ENCODE results near the gene NUP214. TPM values are rescaled to one million over a fixed set of nuclear protein-coding genes. Genes with fewer than 3 reads are reported as not detected.

NUP214 gene
- total and polyA plus RNA-seq, 2 of the 8 experiments (the other 6 are each of a cell fraction or from before 2014, with no cell fraction given) = 28.6 to 50.2 TPM

GRCh38 chr9:131252120-131252519, 126.7 kb downstream of the NUP214 start:
- FAIRE-seq = no peak
- no peak overlapping the region for H3K27ac ChIP-seq (ENCODE audit: low read depth, low read length)

More at GRCh38 chr9:131252120-131252519, 126.7 kb downstream of the NUP214 start:
- ChIA-PET POLR2A (ENCODE audit: partially characterized antibody) (interaction anchor here (0.8 kb wide), 1 partner anchor 36 kb away, joined by 3 read pairs; no protein-coding TSS in a partner anchor), CTCF (ENCODE audit: partially characterized antibody) (interaction anchor here (0.6 to 2.1 kb wide), 8 partner anchors 12 to 84 kb away, joined by 3 to 7 read pairs (median 4); no protein-coding TSS in a partner anchor)
- H4K5ac ChIP-seq (ENCODE audit: insufficient read length, low read depth, low read length) = no peak overlapping the region
- H2BK20ac ChIP-seq (ENCODE audit: low read length) = no peak overlapping the region
- H3K23me2 ChIP-seq (ENCODE audit: low read depth, low read length) = no peaks in the 10 kb centered on the region
- H3K4me1 ChIP-seq (replicated peaks in 1 of 4; ENCODE audit: control insufficient read depth in 3 of 4, insufficient read depth in 4 of 4, low read length in 3 of 4) = peaks cover 0 to 6% (median 1%) of the 10 kb centered on the region in 4 experiments; a peak in 1 of 7 replicates
- H2BK15ac ChIP-seq (ENCODE audit: low read length) = no peak overlapping the region
- H3K36me3 ChIP-seq (ENCODE audit: control insufficient read depth in 2 of 4, insufficient read depth in 4 of 4, low read length in 3 of 4) = no peaks in the 10 kb centered on the region
- no peak overlapping the region for H2AK5ac ChIP-seq (ENCODE audit: low read depth, low read length)
- H2AFZ ChIP-seq (ENCODE audit: low read length) = no peak overlapping the region
- WGBS, 2 experiments (ENCODE audit: extremely low coverage in 1 of 2, insufficient coverage in 1 of 2, insufficient read length in 1 of 2, insufficient replicate concordance in 2 of 2, low coverage in 1 of 2, low lambda C conversion rate in 2 of 2, missing lambda C conversion rate in 1 of 2) = 90% methylated on average over 22 of the region's 23 CpGs; no CpG with 5 or more reads in 1 of the 2 experiments
- H2BK120ac ChIP-seq (replicated peaks; ENCODE audit: low read depth, low read length) = no peak overlapping the region
- H3K9me3 ChIP-seq (ENCODE audit: insufficient read depth in 2 of 2, low read depth in 1 of 2, low read length in 1 of 2) = no peaks in the 10 kb centered on the region
- H4K91ac ChIP-seq (replicated peaks; ENCODE audit: insufficient read length, low read length) = peak overlapping the region; percentile 15
- no peaks in the 10 kb centered on the region for H4K20me1 ChIP-seq (replicated peaks in 1 of 2; ENCODE audit: control insufficient read depth in 1 of 2, insufficient read depth in 2 of 2, low read length in 2 of 2)
- H3K4me3 ChIP-seq (ENCODE audit: extremely low read depth in 1 of 4, insufficient read depth in 2 of 4, low read depth in 3 of 4, low read length in 4 of 4) = no peak overlapping the region
- H3K4me2 ChIP-seq (ENCODE audit: insufficient read depth in 1 of 2, low read depth in 2 of 2, low read length in 2 of 2) = no peak overlapping the region
- no peak overlapping the region for H2BK5ac ChIP-seq (ENCODE audit: low read depth, low read length)
- no peak overlapping the region for H3K4ac ChIP-seq (replicated peaks; ENCODE audit: insufficient read length, low read depth, low read length)
- H2BK12ac ChIP-seq (ENCODE audit: low read depth, low read length) = peak overlapping the region; percentile 50; the same call in 1 of the 2 replicates
- H3K27me3 ChIP-seq (replicated peaks in 1 of 4; ENCODE audit: control insufficient read depth in 3 of 4, extremely low read depth in 1 of 4, insufficient read depth in 3 of 4, low read length in 3 of 4) = no peaks in the 10 kb centered on the region
- DNase-seq (ENCODE audit: low read depth in 1 of 2, low spot score in 2 of 2) = no peak
- TF ChIP-seq EGR1 (IDR thresholded peaks at IDR 0.05; ENCODE audit: borderline replicate concordance, low read depth, low read length) = no peak
- TF ChIP-seq CHD1 (IDR thresholded peaks at IDR 0.05; ENCODE audit: low read depth, low read length) = no peak
- no peak for TF ChIP-seq ASH2L (IDR thresholded peaks at IDR 0.05; ENCODE audit: low read length)
- no peak for TF ChIP-seq ZNF274 (IDR thresholded peaks at IDR 0.05; ENCODE audit: borderline replicate concordance, extremely low read depth, low read length)
- H3K18ac ChIP-seq (ENCODE audit: extremely low read depth, low read length) = peak overlapping the region; percentile 7; the same call in 1 of the 2 replicates
- no peak overlapping the region for H3K23ac ChIP-seq (ENCODE audit: insufficient read length)
- no peak overlapping the region for H3K9ac ChIP-seq (replicated peaks in 1 of 4; ENCODE audit: extremely low read depth in 1 of 4, low read depth in 3 of 4, low read length in 3 of 4)
- H3K56ac ChIP-seq (replicated peaks; ENCODE audit: insufficient read length, low read depth, low read length) = no peak overlapping the region
- no peaks in the 10 kb centered on the region for H3K79me2 ChIP-seq (ENCODE audit: control insufficient read depth in 1 of 2, insufficient read depth in 2 of 2, low read length in 2 of 2)
- H4K8ac ChIP-seq (ENCODE audit: extremely low read depth, insufficient read depth, low read length) = no peak overlapping the region
- no peaks in the 10 kb centered on the region for H3K79me1 ChIP-seq (ENCODE audit: low read depth, low read length)
- no peak overlapping the region for H3K14ac ChIP-seq (ENCODE audit: insufficient read length)

All from H1 (cell line).